SK-N-SH (cell line): ENCODE results near the gene MUC5AC. TPM values are rescaled to one million over a fixed set of nuclear protein-coding genes. Genes with fewer than 3 reads are reported as not detected.

Experiments used
- CTCF ChIA-PET: fragments of 300-600, 350-600 bp; formaldehyde crosslinking; extraction: SDS; loops from one replicate; lab custom pipeline; 2021; lab: Yijun Ruan, JAX
- POLR2A ChIA-PET: fragments of 350-600 bp; sonication (Branson Sonifier 250); formaldehyde crosslinking; extraction: SDS; loops from one replicate; lab custom pipeline; 2020; ENCODE audit warnings: antibody characterized with exemption, inconsistent platforms; lab: Yijun Ruan, JAX
- DNase-seq: peaks from one replicate; pipeline ENCODE4 v3.0.0; 2012
- H2AFZ ChIP-seq: fragments of 200-600 bp; sonication (generic); 2 replicates; pipeline ENCODE4 v1.8.1; 2016; ENCODE audit warnings: antibody characterized with exemption, mild to moderate bottlenecking, low read depth
- H3F3A ChIP-seq: fragments of 200-600 bp; sonication (generic); replicated peaks from 2 replicates; pipeline ENCODE3; 2016; ENCODE audit warnings: antibody characterized with exemption, mild to moderate bottlenecking; ENCODE audit not compliant: insufficient read depth
- H3K27ac ChIP-seq, 2 experiments: fragments of 200-500 bp in 1 of 2; fragments of 200-600 bp in 1 of 2; sonication (Bioruptor generic) in 1 of 2; sonication (generic), shearing (Covaris generic) in 1 of 2; 2 replicates each; pipeline versions ENCODE4 v1.5.1 to v1.6.1; 2014 to 2016; ENCODE audit warnings: low read depth in 2 of 2, inconsistent platforms in 1 of 2, low read length in 1 of 2, mild to moderate bottlenecking in 1 of 2, mixed read lengths in 1 of 2
- H3K27me3 ChIP-seq: fragments of 200-600 bp; sonication (generic), shearing (Covaris generic); 2 replicates; pipeline ENCODE4 v1.6.1; 2016; ENCODE audit warnings: mixed run types; ENCODE audit not compliant: insufficient read depth
- H3K36me3 ChIP-seq, 2 experiments: fragments of 200-500 bp in 1 of 2; fragments of 200-600 bp in 1 of 2; sonication (Bioruptor generic) in 1 of 2; sonication (generic) in 1 of 2; replicated peaks in 1 of 2; 2 replicates each; pipeline versions ENCODE3 to v1.5.1; 2014 to 2016; ENCODE audit warnings: low read length in 1 of 2, mild to moderate bottlenecking in 1 of 2; ENCODE audit not compliant: insufficient read depth in 2 of 2, control insufficient read depth in 1 of 2
- H3K4me1 ChIP-seq, 2 experiments: fragments of 200-500 bp in 1 of 2; fragments of 200-600 bp in 1 of 2; sonication (Bioruptor generic) in 1 of 2; sonication (generic), shearing (Covaris generic) in 1 of 2; 2 replicates each; pipeline versions ENCODE4 v1.5.1 to v1.6.1; 2014 to 2016; ENCODE audit warnings: low read depth in 1 of 2, low read length in 1 of 2, mixed run types in 1 of 2; ENCODE audit not compliant: insufficient read depth in 2 of 2, control insufficient read depth in 1 of 2
- H3K4me2 ChIP-seq: fragments of 200-600 bp; sonication (generic), shearing (Covaris generic); 2 replicates; pipeline ENCODE4 v1.6.1; 2017; ENCODE audit warnings: mixed run types
- H3K4me3 ChIP-seq, 2 experiments: fragments of 200-500 bp in 1 of 2; fragments of 200-600 bp in 1 of 2; sonication (Bioruptor generic) in 1 of 2; sonication (generic), shearing (Covaris generic) in 1 of 2; 2 replicates each; pipeline versions ENCODE4 v1.5.1 to v1.8.1; 2014 to 2016; ENCODE audit warnings: low read depth in 2 of 2, inconsistent platforms in 1 of 2, low read length in 1 of 2, mild to moderate bottlenecking in 1 of 2, mixed read lengths in 1 of 2, moderate library complexity in 1 of 2
- H3K79me2 ChIP-seq: fragments of 200-600 bp; sonication (generic); 2 replicates; pipeline ENCODE4 v1.8.1; 2017; ENCODE audit warnings: mild to moderate bottlenecking; ENCODE audit not compliant: insufficient read depth
- H3K9ac ChIP-seq: fragments of 200-600 bp; sonication (generic); 2 replicates; pipeline ENCODE4 v1.6.1; 2017; ENCODE audit warnings: mixed run types
- H3K9me2 ChIP-seq: fragments of 200-600 bp; sonication (generic); 2 replicates; pipeline ENCODE4 v1.6.1; 2017; ENCODE audit warnings: mixed run types
- H3K9me3 ChIP-seq: fragments of 200-600 bp; sonication (generic); 2 replicates; pipeline ENCODE4 v1.6.1; 2017; ENCODE audit warnings: mixed run types, mild to moderate bottlenecking, moderate library complexity
- H4K20me1 ChIP-seq: fragments of 200-600 bp; sonication (generic); 2 replicates; pipeline ENCODE4 v1.6.1; 2017; ENCODE audit warnings: mild to moderate bottlenecking, mixed run types; ENCODE audit not compliant: insufficient read depth
- ELF1 ChIP-seq: IDR thresholded peaks from 2 replicates; pipeline ENCODE4 v1.4.0; 2012
- EP300 ChIP-seq, 2 experiments: IDR thresholded peaks; 2 replicates each; pipeline versions ENCODE4 v1.4.0 to v1.6.1; 2012; ENCODE audit warnings: borderline replicate concordance in 1 of 2, low read depth in 1 of 2, low read length in 1 of 2
- FOSL2 ChIP-seq: IDR thresholded peaks from 2 replicates; pipeline ENCODE4 v1.4.0; 2012; ENCODE audit warnings: low read depth, mild to moderate bottlenecking, moderate library complexity, borderline replicate concordance
- FOXJ3 ChIP-seq: sonication (generic); formaldehyde crosslinking; IDR thresholded peaks from 2 replicates; pipeline ENCODE4 v1.5.1; 2020; ENCODE audit warnings: mild to moderate bottlenecking, missing genetic modification reagents
- IRF3 ChIP-seq: fragments of 150-350 bp; IDR thresholded peaks from 2 replicates; pipeline ENCODE4 v1.6.1; 2016; ENCODE audit warnings: mild to moderate bottlenecking, low read depth, low read length
- MEF2A ChIP-seq: IDR thresholded peaks from 2 replicates; pipeline ENCODE4 v1.4.0; 2012; ENCODE audit warnings: low read depth, borderline replicate concordance
- NFIC ChIP-seq: IDR thresholded peaks from 2 replicates; pipeline ENCODE4 v1.4.0; 2012; ENCODE audit warnings: borderline replicate concordance
- NRF1 ChIP-seq: IDR thresholded peaks from 2 replicates; pipeline ENCODE4 v1.6.1; 2012; ENCODE audit warnings: low read depth, mild to moderate bottlenecking, low read length
- POLR2AphosphoS5 ChIP-seq: IDR thresholded peaks from 2 replicates; pipeline ENCODE4 v1.6.1; 2012; ENCODE audit warnings: low read depth, low read length
- RFX5 ChIP-seq: IDR thresholded peaks from 2 replicates; pipeline ENCODE4 v1.6.1; 2012; ENCODE audit warnings: mild to moderate bottlenecking, improper control_type of control experiment, low read length
- SIN3A ChIP-seq: IDR thresholded peaks from 2 replicates; pipeline ENCODE4 v1.6.1; 2012; ENCODE audit warnings: low read depth, mild to moderate bottlenecking, low read length, moderate library complexity, borderline replicate concordance
- SMC3 ChIP-seq: IDR thresholded peaks from 2 replicates; pipeline ENCODE4 v1.6.1; 2012; ENCODE audit warnings: low read depth, low read length, improper control_type of control experiment
- TCF12 ChIP-seq: IDR thresholded peaks from 2 replicates; pipeline ENCODE4 v1.4.0; 2012
- USF2 ChIP-seq: fragments of 150-350 bp; IDR thresholded peaks from 2 replicates; pipeline ENCODE4 v1.6.1; 2017; ENCODE audit warnings: antibody characterized with exemption, low read length, low read depth, borderline replicate concordance
- YY1 ChIP-seq: IDR thresholded peaks from 2 replicates; pipeline ENCODE4 v1.4.0; 2012; ENCODE audit warnings: low read depth, mild to moderate bottlenecking
- WGBS: methylation state at CpG from one replicate; pipeline ENCODE4 v1.1.6; 2017; ENCODE audit warnings: low lambda C conversion rate; 5-methylcytosine and 5-hydroxymethylcytosine counted together
- polyA plus RNA-seq, 3 experiments: library from polyadenylated mRNA; depleted of rRNA; stranded (reverse); fragments of >200 nt; gene quantifications; 2 replicates each; pipeline ENCODE4 v1.2.3, GENCODE V29; 2012

Gene MUC5AC
- polyA plus RNA-seq, 1 of the 3 experiments (the other 2 are of a cell fraction): not detected

- Histone ChIP-seq H2AFZ (no peak overlapping the region), H3K4me3 (no peak overlapping the region), H3K27me3 (no peaks in the 10 kb centered on the region), H3K9me3 (no peaks in the 10 kb centered on the region), H3K27ac (no peak overlapping the region), H3K4me2 (no peak overlapping the region), H3K36me3 (no peaks in the 10 kb centered on the region), H4K20me1 (no peaks in the 10 kb centered on the region), H3K79me2 (no peaks in the 10 kb centered on the region), H3K4me1 (peaks cover 0 to 2% of the 10 kb centered on the region in 2 experiments; a peak in 1 of 4 replicates), H3K9me2 (no peaks in the 10 kb centered on the region), H3K9ac (no peak overlapping the region), H3F3A (no peaks in the 10 kb centered on the region)
- peak; percentile 33 for DNase-seq
- WGBS: 87% methylated on average over 5 of the region's 23 CpGs
- ChIA-PET POLR2A (no interaction called here), CTCF (interaction anchor here (2.1 kb wide), 1 partner anchor 288 kb away, joined by 7 read pairs; no protein-coding TSS in a partner anchor)
- TF ChIP-seq YY1 (no peak), IRF3 (no peak), RFX5 (no peak), NRF1 (no peak), FOXJ3 (CRISPR knock-in tag) (no peak), USF2 (no peak), SIN3A (no peak), FOSL2 (no peak), NFIC (no peak), MEF2A (no peak), SMC3 (no peak)
Observed at GRCh38 chr11:1227551-1228100, 69.9 kb downstream of the MUC5AC start.

- no peak for TF ChIP-seq RFX5
- no peak for TF ChIP-seq EP300 (IDR thresholded peaks at IDR 0.05; ENCODE audit: borderline replicate concordance in 1 of 2, low read depth in 1 of 2, low read length in 1 of 2)
- TF ChIP-seq POLR2AphosphoS5: no peak
- TF ChIP-seq ELF1: no peak
- no peak for TF ChIP-seq NRF1
- no peak for TF ChIP-seq TCF12
- no peaks in the 10 kb centered on the region for H3K36me3 ChIP-seq
- H3K4me1 ChIP-seq: peaks cover 0 to 2% of the 10 kb centered on the region in 2 experiments; a peak in 1 of 4 replicates
- no peaks in the 10 kb centered on the region for H3K79me2 ChIP-seq
- DNase-seq: peak; percentile 39
- H3K4me2 ChIP-seq: no peak overlapping the region
- WGBS: 76% methylated on average over 5 of the region's 31 CpGs
- H3F3A ChIP-seq: no peaks in the 10 kb centered on the region
- H3K27ac ChIP-seq: no peak overlapping the region
- H3K27me3 ChIP-seq: no peaks in the 10 kb centered on the region
- H4K20me1 ChIP-seq: no peaks in the 10 kb centered on the region
- H3K9ac ChIP-seq: no peak overlapping the region
- POLR2A ChIA-PET: no interaction called here
- CTCF ChIA-PET: interaction anchor here (2.1 kb wide), 1 partner anchor 287 kb away, joined by 7 read pairs; no protein-coding TSS in a partner anchor
- no peaks in the 10 kb centered on the region for H3K9me2 ChIP-seq
- H3K9me3 ChIP-seq: no peaks in the 10 kb centered on the region
- no peak overlapping the region for H2AFZ ChIP-seq
- H3K4me3 ChIP-seq: no peak overlapping the region
Observed at GRCh38 chr11:1228101-1228821, 70.5 kb downstream of the MUC5AC start.
